ENCODE data around the gene DGKE.

The DGKE gene

GRCh38 chr17:56913867-56914580 lies 80.1 kb downstream of the DGKE start, which contains the start of gene TRIM25:
TSS of gene TRIM25 (minus strand) at chr17:56914049. CDS start at chr17:56913988, 61 bp downstream.
- Histone ChIP-seq H3K4me3 (ENCODE audit: low read depth, low read length) (peak within 1 kb of the TSS; percentile 92), H3K4me1 (ENCODE audit: control insufficient read depth, insufficient read depth, low read length) (peaks cover 4% of the 10 kb centered on the region), H3K27ac (ENCODE audit: extremely low read depth, low read depth, low read length) (peak within 1 kb of the TSS; percentile 75), H3K36me3 (ENCODE audit: control insufficient read depth in 2 of 2, insufficient read depth in 1 of 2, low read length in 2 of 2) (peaks cover 0 to 18% of the 10 kb centered on the region in 2 experiments; a peak in 2 of 3 replicates), H3K9me3 (ENCODE audit: control insufficient read depth, insufficient read depth, low read depth, low read length) (no peaks in the 10 kb centered on the region)
- CTCF ChIA-PET: interaction anchor here (0.6 to 0.9 kb wide), 3 partner anchors 12 to 26 kb away, joined by 3 read pairs; no protein-coding TSS in a partner anchor
- POLR2A ChIA-PET: interaction anchor here (0.6 to 1.9 kb wide), 42 partner anchors 9 to 833 kb away, joined by 3 to 13 read pairs (median 4); partner anchors contain the start of genes AKAP1, NOG and SCPEP1
- TF ChIP-seq, protein P1, sequence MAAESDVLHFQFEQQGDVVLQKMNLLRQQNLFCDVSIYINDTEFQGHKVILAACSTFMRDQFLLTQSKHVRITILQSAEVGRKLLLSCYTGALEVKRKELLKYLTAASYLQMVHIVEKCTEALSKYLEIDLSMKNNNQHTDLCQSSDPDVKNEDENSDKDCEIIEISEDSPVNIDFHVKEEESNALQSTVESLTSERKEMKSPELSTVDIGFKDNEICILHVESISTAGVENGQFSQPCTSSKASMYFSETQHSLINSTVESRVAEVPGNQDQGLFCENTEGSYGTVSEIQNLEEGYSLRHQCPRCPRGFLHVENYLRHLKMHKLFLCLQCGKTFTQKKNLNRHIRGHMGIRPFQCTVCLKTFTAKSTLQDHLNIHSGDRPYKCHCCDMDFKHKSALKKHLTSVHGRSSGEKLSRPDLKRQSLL (tag by site-specific recombination; IDR thresholded peaks at IDR 0.05): peak; percentile 14; the same call in 1 of the 2 replicates
- TF ChIP-seq MEIS1 (CRISPR knock-in tag; IDR thresholded peaks at IDR 0.05; ENCODE audit: borderline replicate concordance) (0 out of 2 replicates have a peak, but pooled peaks have one; percentile 33), ZXDB (tag by site-specific recombination; IDR thresholded peaks at IDR 0.05) (peak; percentile 71; the same call in 1 of the 2 replicates), ZBTB7A (tag by site-specific recombination; IDR thresholded peaks at IDR 0.05; ENCODE audit: low read depth) (peak; percentile 45; the same call in 1 of the 2 replicates), INSM2 (tag by site-specific recombination; IDR thresholded peaks at IDR 0.05) (no peak), ZNF423 (tag by site-specific recombination; IDR thresholded peaks at IDR 0.05) (peak; percentile 50; the same call in 1 of the 2 replicates), KLF1 (tag by site-specific recombination; IDR thresholded peaks at IDR 0.05) (peak; percentile 62), ZNF561 (tag by site-specific recombination; IDR thresholded peaks at IDR 0.05; ENCODE audit: borderline replicate concordance) (peak; percentile 66; the same call in 1 of the 2 replicates), ZNF510 (tag by site-specific recombination; IDR thresholded peaks at IDR 0.05; ENCODE audit: insufficient replicate concordance) (peak; percentile 25), ZNF626 (tag by site-specific recombination; IDR thresholded peaks at IDR 0.05) (no peak), GLIS2 (tag by site-specific recombination; IDR thresholded peaks at IDR 0.05) (peak; percentile 62), ZBTB8A (tag by site-specific recombination; IDR thresholded peaks at IDR 0.05) (peak; percentile 93), ZNF629 (tag by site-specific recombination; IDR thresholded peaks at IDR 0.05) (peak; percentile 40; the same call in 1 of the 2 replicates), MYNN (tag by site-specific recombination; IDR thresholded peaks at IDR 0.05; ENCODE audit: borderline replicate concordance) (peak; percentile 4; the same call in 1 of the 2 replicates), KLF9 (tag by site-specific recombination; IDR thresholded peaks at IDR 0.05; ENCODE audit: low read depth) (peak; percentile 75), ZNF548 (tag by site-specific recombination; IDR thresholded peaks at IDR 0.05) (no peak), ZNF292 (tag by site-specific recombination; IDR thresholded peaks at IDR 0.05; ENCODE audit: borderline replicate concordance, low read depth) (no peak), SP7 (tag by site-specific recombination; IDR thresholded peaks at IDR 0.05) (peak; percentile 86), ZIC2 (tag by site-specific recombination; IDR thresholded peaks at IDR 0.05) (peak; percentile 8; the same call in 1 of the 2 replicates), ZNF132 (tag by site-specific recombination; IDR thresholded peaks at IDR 0.05; ENCODE audit: borderline replicate concordance) (no peak), TRIM28 (IDR thresholded peaks at IDR 0.05; ENCODE audit: borderline replicate concordance, low read length) (no peak; the same call in 1 of the 2 replicates), GLIS1 (tag by site-specific recombination; IDR thresholded peaks at IDR 0.05) (peak; percentile 41), ZBTB48 (tag by site-specific recombination; IDR thresholded peaks at IDR 0.05) (peak; percentile 99), MZF1 (tag by site-specific recombination; IDR thresholded peaks at IDR 0.05; ENCODE audit: borderline replicate concordance) (peak; percentile 77; the same call in 1 of the 2 replicates), ZNF391 (tag by site-specific recombination; IDR thresholded peaks at IDR 0.05; ENCODE audit: borderline replicate concordance, low read depth) (peak; percentile 50; the same call in 1 of the 2 replicates), ZNF335 (tag by site-specific recombination; conservative IDR thresholded peaks at IDR 0.05) (peak; percentile 66), ZFP37 (tag by site-specific recombination; IDR thresholded peaks at IDR 0.05) (peak; percentile 79; the same call in 1 of the 2 replicates), ZNF514 (tag by site-specific recombination; IDR thresholded peaks at IDR 0.05) (no peak), ZNF837 (tag by site-specific recombination; IDR thresholded peaks at IDR 0.05) (0 out of 2 replicates have a peak, but pooled peaks have one; percentile 51)
- TF ChIP-seq, protein P2, sequence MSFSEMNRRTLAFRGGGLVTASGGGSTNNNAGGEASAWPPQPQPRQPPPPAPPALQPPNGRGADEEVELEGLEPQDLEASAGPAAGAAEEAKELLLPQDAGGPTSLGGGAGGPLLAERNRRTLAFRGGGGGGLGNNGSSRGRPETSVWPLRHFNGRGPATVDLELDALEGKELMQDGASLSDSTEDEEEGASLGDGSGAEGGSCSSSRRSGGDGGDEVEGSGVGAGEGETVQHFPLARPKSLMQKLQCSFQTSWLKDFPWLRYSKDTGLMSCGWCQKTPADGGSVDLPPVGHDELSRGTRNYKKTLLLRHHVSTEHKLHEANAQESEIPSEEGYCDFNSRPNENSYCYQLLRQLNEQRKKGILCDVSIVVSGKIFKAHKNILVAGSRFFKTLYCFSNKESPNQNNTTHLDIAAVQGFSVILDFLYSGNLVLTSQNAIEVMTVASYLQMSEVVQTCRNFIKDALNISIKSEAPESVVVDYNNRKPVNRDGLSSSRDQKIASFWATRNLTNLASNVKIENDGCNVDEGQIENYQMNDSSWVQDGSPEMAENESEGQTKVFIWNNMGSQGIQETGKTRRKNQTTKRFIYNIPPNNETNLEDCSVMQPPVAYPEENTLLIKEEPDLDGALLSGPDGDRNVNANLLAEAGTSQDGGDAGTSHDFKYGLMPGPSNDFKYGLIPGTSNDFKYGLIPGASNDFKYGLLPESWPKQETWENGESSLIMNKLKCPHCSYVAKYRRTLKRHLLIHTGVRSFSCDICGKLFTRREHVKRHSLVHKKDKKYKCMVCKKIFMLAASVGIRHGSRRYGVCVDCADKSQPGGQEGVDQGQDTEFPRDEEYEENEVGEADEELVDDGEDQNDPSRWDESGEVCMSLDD (tag by site-specific recombination; IDR thresholded peaks at IDR 0.05): peak; percentile 74; the same call in 1 of the 2 replicates
- TF ChIP-seq, protein P3, sequence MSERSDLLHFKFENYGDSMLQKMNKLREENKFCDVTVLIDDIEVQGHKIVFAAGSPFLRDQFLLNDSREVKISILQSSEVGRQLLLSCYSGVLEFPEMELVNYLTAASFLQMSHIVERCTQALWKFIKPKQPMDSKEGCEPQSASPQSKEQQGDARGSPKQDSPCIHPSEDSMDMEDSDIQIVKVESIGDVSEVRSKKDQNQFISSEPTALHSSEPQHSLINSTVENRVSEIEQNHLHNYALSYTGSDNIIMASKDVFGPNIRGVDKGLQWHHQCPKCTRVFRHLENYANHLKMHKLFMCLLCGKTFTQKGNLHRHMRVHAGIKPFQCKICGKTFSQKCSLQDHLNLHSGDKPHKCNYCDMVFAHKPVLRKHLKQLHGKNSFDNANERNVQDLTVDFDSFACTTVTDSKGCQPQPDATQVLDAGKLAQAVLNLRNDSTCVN (tag by site-specific recombination; optimal IDR thresholded peaks at IDR 0.05): peak; percentile 96

Measured in HEK293 (cell line).